Fibroblast of villous mesenchyme (primary cell): ENCODE data around the gene MFSD6. TPM values are rescaled to one million over a fixed set of nuclear protein-coding genes. Genes with fewer than 3 reads are reported as not detected.
A peak's percentile ranks its signal among the peaks of the same experiment; 100 is the strongest.
"Not testable (repeated sequence)": the region's sequence is repeated elsewhere in the genome, so short reads cannot be mapped to it uniquely, and the experiment has no call there.

Source experiments
- DNase-seq: peaks from one replicate; pipeline ENCODE4 v3.0.0-alpha.2; 2010; ENCODE audit warnings: low read depth
- H3K4me3 ChIP-seq: 2 replicates; pipeline ENCODE4 v1.5.1; 2011; ENCODE audit warnings: low read depth, mild to moderate bottlenecking, low read length
- CTCF ChIP-seq: IDR thresholded peaks from 2 replicates; pipeline ENCODE4 v1.5.1; 2012; ENCODE audit warnings: low read depth, mild to moderate bottlenecking, low read length; ENCODE audit not compliant: insufficient read depth
- total RNA-seq: library from RNA; depleted of rRNA; stranded (reverse); fragments of >200 nt; gene quantifications from 2 replicates; pipeline ENCODE4 v1.2.3, GENCODE V29; 2012

The MFSD6 gene
- total RNA-seq, 1 donor = 14.7 TPM

- H3K4me3 ChIP-seq = no peak overlapping the region
- no peak for DNase-seq
- TF ChIP-seq CTCF = no peak
These were observed 93.7 kb downstream of the MFSD6 start for GRCh38 chr2:190501702-190502407.

DNA sequence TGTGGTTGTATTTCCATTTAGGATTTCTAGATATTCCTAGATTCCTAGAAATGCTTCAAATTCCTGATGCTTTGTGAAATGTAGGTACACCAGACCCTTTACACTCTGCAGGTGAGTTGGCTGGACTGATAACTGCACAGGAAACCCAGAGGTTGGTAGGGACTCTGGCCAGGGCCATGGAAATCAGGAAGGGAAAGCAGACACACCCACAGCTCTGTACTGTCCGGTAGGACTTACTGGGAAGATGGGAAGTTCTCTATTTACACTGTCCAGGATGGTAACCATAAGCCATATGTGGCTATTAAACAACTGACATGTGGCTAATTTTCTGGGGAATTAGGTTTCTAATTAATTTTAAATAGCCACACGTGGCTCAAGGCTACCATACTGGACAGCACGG, 94.9 kb downstream of the MFSD6 start:
- DNase-seq = no peak
- TF ChIP-seq CTCF = no peak
- no peak overlapping the region for H3K4me3 ChIP-seq

DNA sequence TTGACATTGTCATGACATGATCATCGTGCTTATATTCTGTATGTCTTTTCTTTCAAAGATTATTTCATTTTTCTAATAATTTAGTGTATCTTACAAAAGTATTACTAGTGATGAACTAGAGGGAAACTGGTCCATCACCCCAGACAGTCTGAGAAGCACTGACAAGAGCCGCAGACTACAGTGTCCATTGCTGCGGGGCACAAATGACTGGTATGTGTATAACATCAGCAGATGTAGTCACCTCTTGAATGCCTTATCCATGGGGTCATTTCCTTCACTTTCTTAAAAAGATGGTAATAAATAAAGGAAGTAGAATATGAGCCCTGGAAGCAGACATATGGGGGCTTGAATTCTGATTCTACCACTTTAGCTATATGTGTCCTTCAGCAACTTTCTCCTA, 96.8 kb downstream of the MFSD6 start:
- no peak for TF ChIP-seq CTCF
- no peak overlapping the region for H3K4me3 ChIP-seq
- no peak for DNase-seq

DNA sequence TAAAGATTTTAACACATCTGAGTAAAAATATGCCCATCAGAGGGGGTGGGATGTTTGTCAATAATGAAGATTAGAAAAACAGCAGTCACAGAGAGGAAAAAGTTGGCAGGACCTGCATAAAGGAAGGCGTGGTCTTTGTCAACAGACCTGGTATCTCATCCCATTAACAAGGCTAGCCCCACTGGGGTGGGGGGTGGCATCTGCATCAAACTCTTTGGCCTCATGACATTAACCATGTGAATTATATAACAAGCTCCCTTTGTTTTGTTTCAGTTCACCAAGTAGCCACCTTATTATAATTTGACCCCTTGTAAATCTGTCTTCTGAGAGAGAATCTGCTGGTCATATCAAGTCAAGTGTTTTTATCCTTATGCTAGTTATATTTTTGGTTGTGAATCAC, 97.5 kb downstream of the MFSD6 start:
- no peak overlapping the region for H3K4me3 ChIP-seq
- DNase-seq = no peak
- no peak for TF ChIP-seq CTCF

GRCh38 chr2:190506666-190507065, 98.5 kb downstream of the MFSD6 start:
- TF ChIP-seq CTCF = no peak
- no peak overlapping the region for H3K4me3 ChIP-seq
- DNase-seq = no peak

DNA sequence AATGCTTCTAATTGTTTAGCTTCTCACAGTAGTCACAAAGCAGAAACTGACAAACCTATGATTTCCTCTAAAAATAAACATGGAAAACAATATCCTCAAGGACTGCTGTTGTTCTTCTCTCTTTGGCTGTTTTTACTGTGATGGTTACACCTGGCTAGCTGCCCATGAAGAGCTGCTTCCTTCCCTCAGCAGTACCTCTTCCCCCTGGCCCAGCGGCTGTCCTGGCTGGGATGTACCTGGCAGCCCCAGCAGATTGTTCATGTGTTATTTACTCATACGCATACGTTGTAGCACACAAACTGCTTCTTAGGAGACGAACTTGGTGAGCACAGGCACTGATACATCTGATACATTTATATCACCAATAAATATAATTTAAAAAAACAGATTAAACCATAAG, 99.0 kb downstream of the MFSD6 start:
- DNase-seq = no peak
- H3K4me3 ChIP-seq = no peak overlapping the region
- TF ChIP-seq CTCF = no peak

DNA sequence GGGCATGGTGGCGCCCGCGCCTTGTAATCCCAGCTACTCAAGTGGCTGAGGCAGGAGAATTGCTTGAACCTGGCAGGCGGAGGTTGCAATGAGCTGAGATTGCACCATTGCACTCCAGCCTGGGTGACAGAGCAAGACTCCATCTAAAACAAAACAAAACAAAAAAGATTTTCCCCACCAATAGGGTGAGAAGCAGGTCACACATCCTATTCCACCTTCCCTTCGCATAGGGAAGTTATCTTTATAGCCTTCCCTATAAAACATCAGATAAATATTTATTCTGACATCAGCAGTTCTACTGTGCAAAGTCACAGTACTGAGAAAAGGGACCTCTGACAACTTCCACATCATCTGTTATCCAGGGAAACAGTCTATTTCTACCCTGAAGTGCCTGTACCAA, 101.7 kb downstream of the MFSD6 start:
- peak; percentile 23 for DNase-seq
- not testable (repeated sequence) for H3K4me3 ChIP-seq
